Sigmoid colon (tissue), 7 donors: ENCODE data around the gene CXCR3. TPM values are rescaled to one million over a fixed set of nuclear protein-coding genes. Genes with fewer than 3 reads are reported as not detected.

Experiments
- DNase-seq: peaks from one replicate; pipeline ENCODE4 v3.0.0-alpha.2; 2019
- H3K27ac ChIP-seq, 4 donors: fragments of 200-600 bp; sonication (generic); one replicate each; pipeline ENCODE4 v1.5.1; 2016 to 2019; ENCODE audit warnings: mild to moderate bottlenecking in 1 of 4
- H3K27me3 ChIP-seq, 3 donors: fragments of 200-600 bp; sonication (generic); one replicate each; pipeline ENCODE4 v1.5.1; 2019; ENCODE audit warnings: mild to moderate bottlenecking in 1 of 3
- H3K36me3 ChIP-seq, 4 donors: fragments of 200-600 bp; sonication (generic); one replicate each; pipeline ENCODE4 v1.5.1; 2016 to 2019
- H3K4me1 ChIP-seq, 4 donors: fragments of 200-600 bp; sonication (generic); one replicate each; pipeline ENCODE4 v1.5.1; 2017 to 2019
- H3K4me3 ChIP-seq, 4 donors: fragments of 200-600 bp; sonication (generic); one replicate each; pipeline ENCODE4 v1.5.1; 2017 to 2019; ENCODE audit warnings: mild to moderate bottlenecking in 2 of 4, moderate library complexity in 1 of 4
- H3K9me3 ChIP-seq, 4 donors: fragments of 200-600 bp in 3 of 4; sonication (generic) in 3 of 4; one replicate each; pipeline versions ENCODE4 v1.5.1 to v1.6.1; 2013 to 2019
- EP300 ChIP-seq, 4 donors: sonication (generic); formaldehyde crosslinking; IDR thresholded peaks; one replicate each; pipeline ENCODE4 v1.6.1; 2017; ENCODE audit warnings: antibody characterized with exemption in 4 of 4
- POLR2A ChIP-seq, 2 donors: fragments of 450-650 bp; IDR thresholded peaks; one replicate each; pipeline ENCODE4 v1.6.1; 2016; ENCODE audit warnings: antibody characterized with exemption in 2 of 2, mild to moderate bottlenecking in 2 of 2, moderate library complexity in 2 of 2
- POLR2AphosphoS5 ChIP-seq, 4 donors: sonication (generic); formaldehyde crosslinking; IDR thresholded peaks; one replicate each; pipeline ENCODE4 v1.6.1; 2017; ENCODE audit warnings: antibody characterized with exemption in 4 of 4
- WGBS, 2 donors: extraction: QIAGEN DNeasy Blood & Tissue Kit; methylation state at CpG; one replicate each; pipeline ENCODE4 v1.1.7; 2013; 5-methylcytosine and 5-hydroxymethylcytosine counted together
- intact Hi-C: fragments of 100-400 bp; cut with DNase I; formaldehyde crosslinking; loops from one replicate; pipeline ENCODE4 v1.15.1; 2023
- polyA plus RNA-seq, 3 donors: library from polyadenylated mRNA; stranded (reverse); fragments of 200-250 nt; gene quantifications; one replicate each; pipeline ENCODE4 v1.2.3, GENCODE V29; 2013
- total RNA-seq, 4 donors: library from RNA; depleted of rRNA; stranded (reverse); fragments of >200 nt; gene quantifications; one replicate each; pipeline ENCODE4 v1.1.0, GENCODE V29; 2016
- TF ChIP-seq, protein P1 (sequence below), 4 experiments: fragments of 450-650 bp in 3 of 4; fragments of 200-600 bp in 1 of 4; IDR thresholded peaks; one replicate each; pipeline ENCODE4 v1.5.1; 2016 to 2019; ENCODE audit warnings: antibody characterized with exemption in 4 of 4, mild to moderate bottlenecking in 3 of 4, moderate library complexity in 2 of 4
- donor health status: healthy with polysubstance abuse.
- donor health status: Bipolar disorder and iron deficiency.
- donor health status: healthy.

The CXCR3 gene
- total and polyA plus RNA-seq, 7 donors: 0.60 to 6.5 (median 0.69) TPM; not detected in 4

DNA sequence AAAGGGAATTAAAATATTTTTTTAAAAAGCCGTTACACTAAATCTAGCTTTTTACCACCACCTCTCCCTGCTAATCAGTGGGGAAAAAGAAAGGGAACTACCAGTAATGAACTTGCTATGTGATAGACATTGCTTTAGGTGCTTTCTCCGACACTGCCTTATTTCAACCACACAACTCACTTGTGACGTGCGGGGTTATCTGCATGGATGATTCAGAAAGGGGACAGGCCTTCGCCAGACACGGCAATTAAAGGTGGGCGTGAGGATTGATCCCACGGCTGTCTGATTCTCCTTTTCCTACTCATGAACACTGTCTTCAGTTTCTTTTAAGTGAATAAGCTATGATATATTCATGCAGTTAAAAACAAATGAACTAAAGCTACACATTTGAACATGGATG, 882 bp upstream of the CXCR3 start:
- intact Hi-C loops: no loop called here
- TF ChIP-seq POLR2AphosphoS5 (IDR thresholded peaks at IDR 0.05): no peak
- TF ChIP-seq EP300 (IDR thresholded peaks at IDR 0.05): no peak
- no peak for TF ChIP-seq POLR2A (IDR thresholded peaks at IDR 0.05)
- TF ChIP-seq, protein P1, sequence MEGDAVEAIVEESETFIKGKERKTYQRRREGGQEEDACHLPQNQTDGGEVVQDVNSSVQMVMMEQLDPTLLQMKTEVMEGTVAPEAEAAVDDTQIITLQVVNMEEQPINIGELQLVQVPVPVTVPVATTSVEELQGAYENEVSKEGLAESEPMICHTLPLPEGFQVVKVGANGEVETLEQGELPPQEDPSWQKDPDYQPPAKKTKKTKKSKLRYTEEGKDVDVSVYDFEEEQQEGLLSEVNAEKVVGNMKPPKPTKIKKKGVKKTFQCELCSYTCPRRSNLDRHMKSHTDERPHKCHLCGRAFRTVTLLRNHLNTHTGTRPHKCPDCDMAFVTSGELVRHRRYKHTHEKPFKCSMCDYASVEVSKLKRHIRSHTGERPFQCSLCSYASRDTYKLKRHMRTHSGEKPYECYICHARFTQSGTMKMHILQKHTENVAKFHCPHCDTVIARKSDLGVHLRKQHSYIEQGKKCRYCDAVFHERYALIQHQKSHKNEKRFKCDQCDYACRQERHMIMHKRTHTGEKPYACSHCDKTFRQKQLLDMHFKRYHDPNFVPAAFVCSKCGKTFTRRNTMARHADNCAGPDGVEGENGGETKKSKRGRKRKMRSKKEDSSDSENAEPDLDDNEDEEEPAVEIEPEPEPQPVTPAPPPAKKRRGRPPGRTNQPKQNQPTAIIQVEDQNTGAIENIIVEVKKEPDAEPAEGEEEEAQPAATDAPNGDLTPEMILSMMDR (IDR thresholded peaks at IDR 0.05): no peak
- Histone ChIP-seq H3K9me3 (no peaks in the 10 kb centered on the region), H3K27ac (no peak overlapping the region), H3K36me3 (peaks cover 0 to 4% (median 0%) of the 10 kb centered on the region in 4 donors), H3K27me3 (no peaks in the 10 kb centered on the region), H3K4me1 (peaks cover 0 to 24% (median 10%) of the 10 kb centered on the region in 4 donors), H3K4me3 (no peak overlapping the region)
- DNase-seq: no peak
- WGBS, 2 donors: 62 to 75% methylated on average over 8 of the region's 8 CpGs

DNA sequence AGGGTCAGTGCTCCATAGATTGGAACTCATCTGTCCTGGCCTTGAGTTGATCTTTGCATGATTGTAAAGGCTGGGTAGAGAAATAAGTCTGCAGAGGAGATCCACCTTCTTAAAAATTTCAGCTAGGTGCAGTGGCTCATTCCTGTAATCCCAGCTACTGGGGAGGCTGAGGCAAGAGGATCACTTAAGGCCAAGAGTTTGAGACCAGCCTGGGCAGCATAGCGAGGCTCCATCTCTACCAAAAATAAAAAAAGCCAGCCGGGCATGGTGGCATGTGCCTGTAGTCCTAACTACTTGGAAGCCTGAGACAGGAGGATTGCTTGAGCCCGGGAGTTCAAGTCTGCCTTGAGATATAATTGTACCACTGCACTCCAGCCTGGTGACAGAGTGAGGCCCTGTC, 476 bp upstream of the CXCR3 start:
- no peaks in the 10 kb centered on the region for H3K9me3 ChIP-seq
- WGBS, 2 donors: 82 to 86% methylated on average over 3 of the region's 3 CpGs
- peaks cover 0 to 24% (median 10%) of the 10 kb centered on the region in 4 donors for H3K4me1 ChIP-seq
- no peak overlapping the region for H3K27ac ChIP-seq
- intact Hi-C loops: no loop called here
- no peak for DNase-seq
- TF ChIP-seq POLR2A (IDR thresholded peaks at IDR 0.05) (no peak), POLR2AphosphoS5 (IDR thresholded peaks at IDR 0.05) (no peak), EP300 (IDR thresholded peaks at IDR 0.05) (no peak)
- TF ChIP-seq, protein P1 (IDR thresholded peaks at IDR 0.05): no peak
- H3K4me3 ChIP-seq: no peak overlapping the region
- peaks cover 0 to 7% (median 0%) of the 10 kb centered on the region in 4 donors for H3K36me3 ChIP-seq
- no peaks in the 10 kb centered on the region for H3K27me3 ChIP-seq

DNA sequence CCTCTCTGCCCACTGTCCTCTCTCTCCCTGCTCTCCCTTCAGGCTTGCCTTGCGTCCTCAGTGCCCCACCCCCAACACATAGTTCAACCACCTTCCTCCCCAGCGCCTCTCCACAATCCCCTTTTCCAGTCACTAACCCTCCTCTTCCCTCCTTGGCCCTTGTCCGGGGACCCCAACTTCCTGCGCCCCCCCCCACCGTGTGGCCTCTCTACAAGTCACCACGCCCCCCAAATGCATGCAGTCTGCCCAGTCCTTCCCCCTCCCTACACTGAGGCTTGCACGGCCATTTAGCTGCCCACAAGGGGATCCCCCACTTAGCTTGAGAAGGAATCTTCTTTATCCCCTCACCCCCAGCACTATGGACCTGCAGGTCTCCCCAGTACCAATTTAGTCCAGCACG, 569 bp downstream of the CXCR3 start:
- Histone ChIP-seq H3K36me3 (peaks cover 0 to 17% (median 0%) of the 10 kb centered on the region in 4 donors), H3K27ac (no peak overlapping the region), H3K9me3 (no peaks in the 10 kb centered on the region), H3K27me3 (no peaks in the 10 kb centered on the region), H3K4me3 (no peak overlapping the region), H3K4me1 (peaks cover 0 to 14% (median 10%) of the 10 kb centered on the region in 4 donors)
- intact Hi-C loops: no loop called here
- TF ChIP-seq, protein P1 (IDR thresholded peaks at IDR 0.05): no peak
- TF ChIP-seq POLR2A (IDR thresholded peaks at IDR 0.05) (no peak), POLR2AphosphoS5 (IDR thresholded peaks at IDR 0.05) (no peak), EP300 (IDR thresholded peaks at IDR 0.05) (no peak)
- no peak for DNase-seq
- 25 to 59% methylated on average over 8 of the region's 8 CpGs for WGBS, 2 donors

DNA sequence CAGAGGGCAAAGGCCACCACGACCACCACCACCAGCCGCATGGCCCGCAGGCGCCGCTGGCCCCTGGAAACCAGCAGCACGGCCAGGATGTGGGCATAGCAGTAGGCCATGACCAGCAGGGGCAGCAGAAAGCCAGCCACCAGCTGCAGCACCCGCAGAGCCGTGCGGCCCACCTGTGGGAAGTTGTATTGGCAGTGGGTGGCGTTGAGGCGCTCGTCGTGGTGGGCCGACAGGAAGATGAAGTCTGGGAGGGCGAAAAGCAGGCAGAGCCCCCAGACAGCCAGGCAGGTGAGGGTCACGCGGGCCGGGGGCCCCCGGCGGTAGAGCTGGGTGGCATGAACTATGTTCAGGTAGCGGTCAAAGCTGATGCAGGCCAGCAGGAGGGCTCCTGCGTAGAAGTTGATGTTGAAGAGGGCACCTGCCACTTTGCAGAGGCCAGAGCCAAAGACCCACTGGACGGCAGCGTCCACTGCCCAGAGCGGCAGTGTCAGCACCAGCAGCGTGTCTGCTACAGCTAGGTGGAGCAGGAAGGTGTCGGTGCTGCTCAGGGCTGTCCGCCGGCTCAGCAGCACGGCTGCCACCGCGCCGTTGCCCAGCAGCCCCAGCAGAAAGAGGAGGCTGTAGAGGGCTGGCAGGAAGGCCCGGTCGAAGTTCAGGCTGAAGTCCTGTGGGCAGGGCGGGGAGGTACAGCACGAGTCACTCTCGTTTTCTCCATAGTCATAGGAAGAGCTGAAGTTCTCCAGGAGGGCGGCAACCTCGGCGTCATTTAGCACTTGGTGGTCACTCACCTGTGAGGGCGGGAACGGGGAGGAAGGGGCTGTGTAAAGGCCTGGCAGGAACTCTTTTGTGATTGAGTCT, 1.4 kb downstream of the CXCR3 start:
- 44 to 71% methylated on average over 43 of the region's 43 CpGs for WGBS, 2 donors

More for the DNA sequence above, 1.4 kb downstream of the CXCR3 start:
- H3K4me1 ChIP-seq: peaks cover 0 to 5% (median 4%) of the 10 kb centered on the region in 4 donors
- no peak for DNase-seq
- H3K4me3 ChIP-seq: no peak overlapping the region
- TF ChIP-seq POLR2AphosphoS5 (IDR thresholded peaks at IDR 0.05) (no peak), POLR2A (IDR thresholded peaks at IDR 0.05) (no peak), EP300 (IDR thresholded peaks at IDR 0.05) (no peak)
- TF ChIP-seq, protein P1 (IDR thresholded peaks at IDR 0.05): no peak
- peaks cover 0 to 24% (median 0%) of the 10 kb centered on the region in 4 donors for H3K36me3 ChIP-seq
- H3K27me3 ChIP-seq: no peaks in the 10 kb centered on the region
- H3K27ac ChIP-seq: no peak overlapping the region
- intact Hi-C loops: no loop called here
- H3K9me3 ChIP-seq: no peaks in the 10 kb centered on the region
